ENCODE measurements around the gene SNX10.

GRCh38 chr7:26393818-26394217, 102.2 kb downstream of the SNX10 start:
- no peak for TF ChIP-seq EZH2 (IDR thresholded peaks at IDR 0.05; ENCODE audit: low read length, missing control alignments)
- TF ChIP-seq CTCF (conservative IDR thresholded peaks at IDR 0.05 in 1 of 2, IDR thresholded peaks at IDR 0.05 in 1 of 2; ENCODE audit: low read depth in 1 of 2, low read length in 2 of 2): no peak

Data from fibroblast of lung (primary cell).